Colonic mucosa (tissue), 4 donors: ENCODE results near the gene AUH. TPM values are rescaled to one million over a fixed set of nuclear protein-coding genes. Genes with fewer than 3 reads are reported as not detected.

Experiments used
- DNase-seq: peaks from one replicate; pipeline ENCODE4 v3.0.0-alpha.2; 2020
- H3K27ac ChIP-seq: fragments of 200-600 bp; one replicate; pipeline ENCODE4 v1.8.0; 2021
- H3K27me3 ChIP-seq: fragments of 200-600 bp; one replicate; pipeline ENCODE4 v1.8.0; 2021
- H3K36me3 ChIP-seq: fragments of 200-600 bp; one replicate; pipeline ENCODE4 v1.8.0; 2021
- H3K4me1 ChIP-seq: fragments of 200-600 bp; one replicate; pipeline ENCODE4 v1.8.0; 2021; ENCODE audit warnings: mild to moderate bottlenecking
- H3K4me3 ChIP-seq: fragments of 200-600 bp; one replicate; pipeline ENCODE4 v1.8.0; 2021
- H3K9ac ChIP-seq, 2 donors: one replicate each; pipeline ENCODE4 v1.7.0; 2013; ENCODE audit warnings: control low read depth in 2 of 2, low read depth in 2 of 2, low read length in 2 of 2
- H3K9me3 ChIP-seq: fragments of 200-600 bp; one replicate; pipeline ENCODE4 v1.8.0; 2021
- intact Hi-C: fragments of 100-400 bp; cut with DNase I; formaldehyde crosslinking; loops from one replicate; pipeline ENCODE4 v1.14.1; 2022
- total RNA-seq, 2 donors: library from RNA; stranded (reverse); fragmentation: NEBNext Ultra II Directional in 1 of 2; extraction: Animal tissue kit (Norgen Biotek cat#: 25700) in 1 of 2; gene quantifications; one replicate each; pipeline ENCODE4 v1.2.1, GENCODE V29; 2021
- TF ChIP-seq, protein P1 (sequence below): fragments of 200-600 bp; IDR thresholded peaks from one replicate; pipeline ENCODE4 v1.8.0; 2022; ENCODE audit warnings: antibody characterized with exemption, mild to moderate bottlenecking
- donor health status: healthy.
- donor health status: DM: no; HTN: no; CAD: no.
- donor health status: DM: no; HTN: no; CAD: no.

AUH gene
- total RNA-seq, 2 donors from 2014 or later, result 21.5 to 47.6 TPM

DNA sequence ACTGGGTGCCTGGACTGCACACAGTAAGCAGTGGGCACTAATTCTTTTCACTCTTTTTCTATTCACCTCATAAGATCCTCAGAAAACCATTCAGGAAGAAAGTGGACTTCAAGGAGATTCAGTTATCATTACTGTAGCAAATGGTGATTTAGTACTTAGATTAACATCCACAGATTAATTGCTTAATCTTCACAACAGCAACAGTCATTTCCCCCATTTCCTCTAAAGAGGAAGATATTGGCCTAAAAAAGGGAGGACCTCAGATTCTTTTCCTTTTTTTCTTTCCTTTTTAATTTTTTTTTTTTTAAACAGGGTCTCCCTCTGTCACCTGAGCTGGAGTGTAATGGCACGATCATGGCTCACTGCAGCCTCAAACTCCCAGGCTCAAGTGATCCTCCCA, 64.4 kb downstream of the AUH start:
- no peak for DNase-seq
- Histone ChIP-seq H3K27ac (no peak overlapping the region), H3K4me3 (no peak overlapping the region), H3K9me3 (no peaks in the 10 kb centered on the region), H3K9ac (no peak overlapping the region), H3K36me3 (no peaks in the 10 kb centered on the region), H3K27me3 (no peaks in the 10 kb centered on the region), H3K4me1 (no peaks in the 10 kb centered on the region)
- TF ChIP-seq, protein P1, sequence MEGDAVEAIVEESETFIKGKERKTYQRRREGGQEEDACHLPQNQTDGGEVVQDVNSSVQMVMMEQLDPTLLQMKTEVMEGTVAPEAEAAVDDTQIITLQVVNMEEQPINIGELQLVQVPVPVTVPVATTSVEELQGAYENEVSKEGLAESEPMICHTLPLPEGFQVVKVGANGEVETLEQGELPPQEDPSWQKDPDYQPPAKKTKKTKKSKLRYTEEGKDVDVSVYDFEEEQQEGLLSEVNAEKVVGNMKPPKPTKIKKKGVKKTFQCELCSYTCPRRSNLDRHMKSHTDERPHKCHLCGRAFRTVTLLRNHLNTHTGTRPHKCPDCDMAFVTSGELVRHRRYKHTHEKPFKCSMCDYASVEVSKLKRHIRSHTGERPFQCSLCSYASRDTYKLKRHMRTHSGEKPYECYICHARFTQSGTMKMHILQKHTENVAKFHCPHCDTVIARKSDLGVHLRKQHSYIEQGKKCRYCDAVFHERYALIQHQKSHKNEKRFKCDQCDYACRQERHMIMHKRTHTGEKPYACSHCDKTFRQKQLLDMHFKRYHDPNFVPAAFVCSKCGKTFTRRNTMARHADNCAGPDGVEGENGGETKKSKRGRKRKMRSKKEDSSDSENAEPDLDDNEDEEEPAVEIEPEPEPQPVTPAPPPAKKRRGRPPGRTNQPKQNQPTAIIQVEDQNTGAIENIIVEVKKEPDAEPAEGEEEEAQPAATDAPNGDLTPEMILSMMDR, result no peak
- intact Hi-C loops, result no loop called here

DNA sequence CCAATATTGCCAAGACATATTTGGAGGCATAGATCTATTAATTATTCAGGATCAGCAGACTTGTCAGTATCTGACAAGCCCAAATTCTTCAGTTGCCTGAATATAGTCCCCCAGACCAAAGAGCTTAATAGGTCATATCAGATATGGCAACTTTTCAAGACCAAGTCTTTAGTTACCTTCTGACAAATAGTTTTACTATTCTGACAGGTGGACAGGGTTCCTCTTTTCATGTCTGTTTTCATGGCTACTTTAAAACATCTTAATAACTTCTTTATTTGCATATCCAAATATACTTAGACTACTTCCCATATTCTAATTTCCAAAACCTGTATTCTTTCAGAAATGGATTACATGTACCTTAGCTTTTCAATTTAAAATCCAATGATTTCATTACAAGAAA, 65.4 kb downstream of the AUH start:
- DNase-seq, result no peak
- TF ChIP-seq, protein P1, result no peak
- Histone ChIP-seq H3K9ac (no peak overlapping the region), H3K27ac (no peak overlapping the region), H3K9me3 (no peaks in the 10 kb centered on the region), H3K4me1 (no peaks in the 10 kb centered on the region), H3K36me3 (no peaks in the 10 kb centered on the region), H3K4me3 (no peak overlapping the region), H3K27me3 (no peaks in the 10 kb centered on the region)
- intact Hi-C loops, result no loop called here

DNA sequence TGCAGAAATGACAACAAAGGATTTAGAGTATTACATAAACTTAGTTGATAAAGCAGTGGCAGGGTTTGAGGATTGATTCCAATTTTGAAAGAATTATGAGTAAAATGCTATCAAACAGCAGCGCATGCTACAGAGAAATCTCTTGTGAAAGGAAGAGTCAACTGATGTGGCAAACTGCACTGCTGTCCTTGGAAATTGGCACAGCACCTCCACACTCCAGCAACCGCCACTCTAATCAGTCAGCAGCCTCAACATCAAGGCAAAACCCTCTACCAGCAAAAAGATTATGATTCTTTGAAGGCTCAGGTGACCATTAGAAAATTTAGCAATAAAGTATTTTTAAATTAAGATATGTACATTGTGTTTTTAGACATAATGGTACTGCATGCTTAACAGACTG, 66.4 kb downstream of the AUH start:
- Histone ChIP-seq H3K27me3 (no peaks in the 10 kb centered on the region), H3K9me3 (no peaks in the 10 kb centered on the region), H3K36me3 (no peaks in the 10 kb centered on the region), H3K4me1 (no peaks in the 10 kb centered on the region), H3K4me3 (no peak overlapping the region), H3K9ac (no peak overlapping the region), H3K27ac (no peak overlapping the region)
- no peak for DNase-seq
- intact Hi-C loops, result no loop called here
- TF ChIP-seq, protein P1, result no peak

DNA sequence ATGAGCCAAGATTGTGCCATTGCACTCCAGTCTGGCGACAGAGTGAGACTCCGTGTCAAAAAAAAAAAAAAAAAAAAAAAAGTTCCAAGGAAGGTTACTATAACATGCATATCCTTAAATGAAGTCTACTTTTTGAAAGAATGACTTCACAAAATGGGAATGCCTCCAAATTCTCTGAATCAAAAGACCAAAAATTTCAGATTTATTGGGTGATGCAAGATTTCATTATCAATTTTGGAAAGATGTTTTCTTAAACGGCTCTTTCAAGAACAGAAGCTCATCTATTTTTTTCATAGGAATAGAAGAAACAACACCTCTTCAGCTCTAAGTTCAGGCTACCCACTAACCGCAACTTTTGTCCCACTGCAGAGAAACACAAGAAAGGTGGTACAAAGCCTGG, 69.9 kb downstream of the AUH start:
- H3K36me3 ChIP-seq, result no peaks in the 10 kb centered on the region
- no peaks in the 10 kb centered on the region for H3K4me1 ChIP-seq
- no peak overlapping the region for H3K9ac ChIP-seq
- DNase-seq, result no peak
- no peak overlapping the region for H3K4me3 ChIP-seq
- H3K27ac ChIP-seq, result no peak overlapping the region
- no peaks in the 10 kb centered on the region for H3K27me3 ChIP-seq
- H3K9me3 ChIP-seq, result no peaks in the 10 kb centered on the region
- TF ChIP-seq, protein P1, result no peak
- intact Hi-C loops, result no loop called here

DNA sequence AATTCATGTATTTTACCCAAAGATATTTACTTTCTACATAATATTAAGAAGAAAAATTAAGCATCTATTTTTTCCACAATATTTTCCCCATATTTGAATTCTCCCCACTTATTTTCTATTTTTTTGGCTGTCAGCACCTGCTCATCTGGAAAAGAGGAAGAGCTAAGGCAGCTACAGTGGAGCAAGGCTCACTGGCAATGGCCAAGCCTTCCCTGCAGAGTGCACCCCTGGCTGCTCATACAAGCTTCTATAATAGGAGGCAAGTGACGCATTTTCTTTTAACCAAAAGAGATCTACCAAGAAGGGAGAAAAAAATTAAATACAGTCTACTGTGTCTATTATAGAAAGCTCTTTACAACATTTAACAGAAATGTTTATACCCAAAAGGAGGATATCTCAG, 72.5 kb downstream of the AUH start:
- TF ChIP-seq, protein P1, result no peak
- no peak overlapping the region for H3K4me3 ChIP-seq
- H3K4me1 ChIP-seq, result no peaks in the 10 kb centered on the region
- H3K9ac ChIP-seq, result no peak overlapping the region
- H3K27me3 ChIP-seq, result no peaks in the 10 kb centered on the region
- intact Hi-C loops, result no loop called here
- no peak overlapping the region for H3K27ac ChIP-seq
- no peaks in the 10 kb centered on the region for H3K9me3 ChIP-seq
- H3K36me3 ChIP-seq, result no peaks in the 10 kb centered on the region
- no peak for DNase-seq
